Peyer's patch (tissue), 4 donors: ENCODE results near the gene VWF.

Experiments
- CTCF ChIP-seq, 6 experiments: fragments of 450-650 bp in 4 of 6; fragments of 200-600 bp in 2 of 6; sonication (generic) in 1 of 6; IDR thresholded peaks; one replicate each; pipeline ENCODE4 v1.5.1; 2017 to 2019; ENCODE audit warnings: antibody characterized with exemption in 6 of 6, mild to moderate bottlenecking in 3 of 6, moderate library complexity in 1 of 6
- POLR2A ChIP-seq, 2 donors: fragments of 450-650 bp; IDR thresholded peaks; one replicate each; pipeline ENCODE4 v1.5.1; 2017; ENCODE audit warnings: antibody characterized with exemption in 2 of 2, mild to moderate bottlenecking in 2 of 2, moderate library complexity in 2 of 2

- TF ChIP-seq POLR2A (IDR thresholded peaks at IDR 0.05) (no peak), CTCF (IDR thresholded peaks at IDR 0.05) (no peak)
Measured at GRCh38 chr12:6046511-6047180, 77.8 kb downstream of the VWF start.
